Tibial nerve (tissue), 4 donors: ENCODE results near the gene TDRD6.

ENCODE experiments used
- CTCF ChIP-seq, 5 experiments: fragments of 200-600 bp in 3 of 5; fragments of 450-650 bp in 2 of 5; sonication (generic) in 3 of 5; IDR thresholded peaks; one replicate each; pipeline ENCODE4 v1.5.1; 2016 to 2019; ENCODE audit warnings: antibody characterized with exemption in 5 of 5, mild to moderate bottlenecking in 3 of 5, moderate library complexity in 2 of 5
- EP300 ChIP-seq, 2 donors: sonication (generic); formaldehyde crosslinking; IDR thresholded peaks; one replicate each; pipeline ENCODE4 v1.6.1; 2017; ENCODE audit warnings: antibody characterized with exemption in 2 of 2, mild to moderate bottlenecking in 1 of 2
- POLR2A ChIP-seq, 2 donors: fragments of 450-650 bp; IDR thresholded peaks; one replicate each; pipeline ENCODE4 v1.6.1; 2017; ENCODE audit warnings: antibody characterized with exemption in 2 of 2, mild to moderate bottlenecking in 2 of 2, moderate library complexity in 2 of 2

- TF ChIP-seq CTCF (IDR thresholded peaks at IDR 0.05) (no peak), POLR2A (IDR thresholded peaks at IDR 0.05) (no peak), EP300 (IDR thresholded peaks at IDR 0.05) (no peak)
These were observed 49.8 kb upstream of the TDRD6 start for GRCh38 chr6:46637933-46638332.
